Epithelial cell of esophagus (primary cell): ENCODE results near the gene FBXL15.
"Not testable (repeated sequence)": the region's sequence is repeated elsewhere in the genome, so short reads cannot be mapped to it uniquely, and the experiment has no call there.

Experiments used
- DNase-seq: peaks from one replicate; pipeline ENCODE4 v3.0.0; 2010; ENCODE audit warnings: low read depth
- H3K4me3 ChIP-seq: 2 replicates; pipeline ENCODE4 v1.5.1; 2011; ENCODE audit warnings: mild to moderate bottlenecking, low read length, control low read depth
- TF ChIP-seq, protein P1 (sequence below): IDR thresholded peaks from 2 replicates; pipeline ENCODE4 v1.5.1; 2011; ENCODE audit warnings: low read depth, mild to moderate bottlenecking, low read length, control low read depth, inconsistent platforms; ENCODE audit not compliant: insufficient read depth; ENCODE audit errors: missing control alignments

The FBXL15 gene

DNA sequence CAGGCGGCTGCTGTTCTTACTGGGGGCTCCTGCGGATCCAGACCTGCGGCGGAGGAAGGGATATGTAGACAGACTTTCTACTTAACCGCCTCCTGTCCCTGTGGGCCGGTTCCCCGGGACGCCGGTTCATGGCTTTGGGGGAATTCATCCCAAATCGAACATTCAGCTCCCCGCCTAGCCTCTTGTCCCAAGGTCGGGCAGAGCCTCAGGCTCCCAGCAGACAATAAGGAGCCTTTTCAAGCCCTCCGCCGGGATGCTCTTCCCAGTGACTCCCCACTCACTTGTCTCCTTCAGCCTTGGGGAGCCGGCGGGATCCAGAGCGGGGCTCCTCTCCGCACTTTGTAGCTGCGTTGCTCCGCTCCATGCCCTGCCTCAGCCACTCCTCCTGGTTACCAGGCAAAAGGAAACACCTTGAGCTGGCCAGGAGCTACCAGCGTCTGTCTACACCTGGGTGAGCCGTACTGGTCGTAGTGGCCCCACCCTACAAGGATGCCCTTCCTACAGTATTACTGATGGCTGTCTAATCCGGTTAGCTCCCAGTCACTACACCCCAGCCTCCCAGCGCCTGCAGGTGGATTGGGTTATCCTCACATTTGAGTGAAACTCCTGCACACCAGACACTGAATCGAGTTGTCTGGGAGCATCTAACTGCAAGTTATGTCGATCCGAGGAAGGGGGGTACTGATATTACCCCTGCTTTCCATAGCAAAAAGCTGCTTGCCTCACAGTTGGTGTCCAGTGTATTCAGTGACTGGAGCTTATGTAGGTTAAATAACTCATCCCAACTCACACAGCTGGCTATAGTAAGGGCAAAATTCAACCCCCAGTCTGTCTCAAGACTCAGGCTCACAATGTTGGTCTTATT is 30.7 kb downstream of the FBXL15 start, which contains the start of gene C10orf95:
Gene C10orf95 (minus strand): TSS at position 439 of the 865 bp plus-strand sequence. CDS start 450 bp downstream, outside the sequence.
- TF ChIP-seq, protein P1, sequence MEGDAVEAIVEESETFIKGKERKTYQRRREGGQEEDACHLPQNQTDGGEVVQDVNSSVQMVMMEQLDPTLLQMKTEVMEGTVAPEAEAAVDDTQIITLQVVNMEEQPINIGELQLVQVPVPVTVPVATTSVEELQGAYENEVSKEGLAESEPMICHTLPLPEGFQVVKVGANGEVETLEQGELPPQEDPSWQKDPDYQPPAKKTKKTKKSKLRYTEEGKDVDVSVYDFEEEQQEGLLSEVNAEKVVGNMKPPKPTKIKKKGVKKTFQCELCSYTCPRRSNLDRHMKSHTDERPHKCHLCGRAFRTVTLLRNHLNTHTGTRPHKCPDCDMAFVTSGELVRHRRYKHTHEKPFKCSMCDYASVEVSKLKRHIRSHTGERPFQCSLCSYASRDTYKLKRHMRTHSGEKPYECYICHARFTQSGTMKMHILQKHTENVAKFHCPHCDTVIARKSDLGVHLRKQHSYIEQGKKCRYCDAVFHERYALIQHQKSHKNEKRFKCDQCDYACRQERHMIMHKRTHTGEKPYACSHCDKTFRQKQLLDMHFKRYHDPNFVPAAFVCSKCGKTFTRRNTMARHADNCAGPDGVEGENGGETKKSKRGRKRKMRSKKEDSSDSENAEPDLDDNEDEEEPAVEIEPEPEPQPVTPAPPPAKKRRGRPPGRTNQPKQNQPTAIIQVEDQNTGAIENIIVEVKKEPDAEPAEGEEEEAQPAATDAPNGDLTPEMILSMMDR, result no peak
- peak; percentile 73 for DNase-seq

GRCh38 chr10:102452672-102453340 is 32.2 kb downstream of the FBXL15 start:
- H3K4me3 ChIP-seq, result no peak overlapping the region
- TF ChIP-seq, protein P1, result no peak
- peak; percentile 68 for DNase-seq

More for the DNA sequence above, 30.7 kb downstream of the FBXL15 start, which contains the start of gene C10orf95:
- peak within 1 kb of the TSS; percentile 99 for H3K4me3 ChIP-seq

DNA sequence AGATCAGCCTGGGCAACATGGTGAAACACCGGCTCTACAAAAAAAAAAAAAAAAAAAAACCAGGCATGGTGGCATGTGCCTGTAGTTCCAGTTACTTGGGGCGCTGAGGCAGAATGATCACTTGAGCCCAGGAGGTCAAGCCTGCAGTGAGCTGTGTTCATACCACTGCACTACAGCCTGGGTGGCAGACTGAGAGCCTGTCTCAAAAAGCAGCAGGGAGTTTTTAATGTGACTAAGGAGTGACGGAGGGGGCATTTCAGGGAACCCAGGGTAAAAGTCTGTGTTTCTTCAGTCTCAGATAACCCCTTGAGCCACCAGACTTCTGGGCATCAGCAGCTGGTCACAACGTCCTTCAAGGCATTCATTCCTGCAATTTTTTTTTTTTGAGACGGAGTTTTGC is 32.9 kb downstream of the FBXL15 start:
- TF ChIP-seq, protein P1, result no peak
- no peak for DNase-seq
- H3K4me3 ChIP-seq, result no peak overlapping the region

DNA sequence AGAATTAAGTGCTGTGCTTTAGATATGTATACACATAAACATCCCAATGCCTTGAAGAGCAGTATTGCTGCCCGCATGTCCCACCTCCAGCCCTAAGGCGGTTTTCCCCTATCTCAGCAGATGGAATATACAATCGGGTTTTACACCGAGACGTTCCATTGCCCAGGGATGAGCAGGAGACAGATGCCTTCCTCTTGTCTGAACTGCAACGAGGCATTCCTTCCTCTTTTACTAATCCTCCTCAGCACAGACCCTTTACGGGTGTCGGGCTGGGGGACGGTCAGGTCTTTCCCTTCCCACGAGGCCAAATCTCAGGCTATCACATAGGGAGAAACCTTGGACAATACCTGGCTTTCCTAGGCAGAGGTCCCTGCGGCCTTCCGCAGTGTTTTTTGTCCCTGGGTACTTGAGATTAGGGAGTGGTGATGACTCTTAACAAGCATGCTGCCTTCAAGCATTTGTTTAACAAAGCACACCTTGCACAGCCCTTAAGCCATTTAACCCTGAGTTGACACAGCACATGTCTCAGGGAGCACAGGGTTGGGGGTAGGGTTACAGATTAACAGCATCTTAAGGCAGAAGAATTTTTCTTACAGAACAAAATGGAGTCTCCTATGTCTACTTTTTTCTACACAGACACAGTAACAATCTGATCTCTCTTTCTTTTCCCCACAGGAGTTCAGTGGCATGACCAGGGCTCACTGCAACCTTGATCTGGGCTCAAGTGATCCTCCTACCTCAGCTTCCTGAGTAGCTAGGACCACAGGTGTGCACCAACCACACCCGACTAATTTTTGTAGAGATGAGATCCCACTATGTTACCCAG is 34.2 kb downstream of the FBXL15 start:
- H3K4me3 ChIP-seq, DNase-seq: not testable (repeated sequence)

- peak; percentile 84 for DNase-seq
- TF ChIP-seq, protein P1, result no peak
- H3K4me3 ChIP-seq, result no peak overlapping the region
Observed at GRCh38 chr10:102455893-102456471, 35.3 kb downstream of the FBXL15 start.

- no peak for DNase-seq
- no peak overlapping the region for H3K4me3 ChIP-seq
- TF ChIP-seq, protein P1, result no peak
Observed at GRCh38 chr10:102457591-102458150, 37.0 kb downstream of the FBXL15 start.
